HepG2 (cell line): Measurements from ENCODE around the gene ZNHIT6.

ENCODE experiments used
- CEBPB ChIP-seq: IDR thresholded peaks from 2 replicates; pipeline ENCODE4 v1.6.1; 2011; ENCODE audit warnings: low read depth, low read length, improper control_type of control experiment, borderline replicate concordance
- ESRRA ChIP-seq: sonication (generic); formaldehyde crosslinking; IDR thresholded peaks from 2 replicates; pipeline ENCODE4 v1.5.1; 2020; ENCODE audit warnings: mild to moderate bottlenecking, low read depth, missing genetic modification reagents
- TF ChIP-seq, protein P1 (sequence below): sonication (generic); formaldehyde crosslinking; IDR thresholded peaks from 2 replicates; pipeline ENCODE4 v1.9.0; 2021; ENCODE audit warnings: missing genetic modification reagents, mild to moderate bottlenecking, borderline replicate concordance

- TF ChIP-seq CEBPB (no peak), ESRRA (no peak)
- TF ChIP-seq, protein P1, sequence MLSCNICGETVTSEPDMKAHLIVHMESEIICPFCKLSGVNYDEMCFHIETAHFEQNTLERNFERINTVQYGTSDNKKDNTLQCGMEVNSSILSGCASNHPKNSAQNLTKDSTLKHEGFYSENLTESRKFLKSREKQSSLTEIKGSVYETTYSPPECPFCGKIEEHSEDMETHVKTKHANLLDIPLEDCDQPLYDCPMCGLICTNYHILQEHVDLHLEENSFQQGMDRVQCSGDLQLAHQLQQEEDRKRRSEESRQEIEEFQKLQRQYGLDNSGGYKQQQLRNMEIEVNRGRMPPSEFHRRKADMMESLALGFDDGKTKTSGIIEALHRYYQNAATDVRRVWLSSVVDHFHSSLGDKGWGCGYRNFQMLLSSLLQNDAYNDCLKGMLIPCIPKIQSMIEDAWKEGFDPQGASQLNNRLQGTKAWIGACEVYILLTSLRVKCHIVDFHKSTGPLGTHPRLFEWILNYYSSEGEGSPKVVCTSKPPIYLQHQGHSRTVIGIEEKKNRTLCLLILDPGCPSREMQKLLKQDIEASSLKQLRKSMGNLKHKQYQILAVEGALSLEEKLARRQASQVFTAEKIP (CRISPR knock-in tag), result no peak
Measured at GRCh38 chr1:85677656-85678055, 30.6 kb downstream of the ZNHIT6 start.
